ENCODE results near the gene YEATS2.
A peak's percentile ranks its signal among the peaks of the same experiment; 100 is the strongest.

YEATS2 gene

DNA sequence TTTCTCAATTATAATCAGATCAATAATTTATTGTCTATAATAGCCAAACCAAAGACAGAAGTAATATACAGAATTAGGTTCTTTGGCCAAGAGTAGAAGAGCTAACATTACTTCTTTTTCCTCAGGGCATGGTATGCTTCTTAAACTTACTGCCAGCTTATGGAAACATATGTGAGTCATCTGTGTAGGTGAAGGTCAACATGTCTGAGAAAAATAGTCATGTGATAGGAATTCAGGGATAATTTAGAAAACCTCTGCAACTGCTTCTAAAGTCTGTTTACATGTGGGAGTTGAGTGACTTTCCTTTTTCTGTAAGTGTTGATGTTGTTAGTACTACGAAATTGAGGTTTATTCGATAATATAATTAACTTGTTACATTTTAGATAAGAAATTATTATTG, 147.0 kb downstream of the YEATS2 start:
- peak; percentile 12 for DNase-seq

DNA sequence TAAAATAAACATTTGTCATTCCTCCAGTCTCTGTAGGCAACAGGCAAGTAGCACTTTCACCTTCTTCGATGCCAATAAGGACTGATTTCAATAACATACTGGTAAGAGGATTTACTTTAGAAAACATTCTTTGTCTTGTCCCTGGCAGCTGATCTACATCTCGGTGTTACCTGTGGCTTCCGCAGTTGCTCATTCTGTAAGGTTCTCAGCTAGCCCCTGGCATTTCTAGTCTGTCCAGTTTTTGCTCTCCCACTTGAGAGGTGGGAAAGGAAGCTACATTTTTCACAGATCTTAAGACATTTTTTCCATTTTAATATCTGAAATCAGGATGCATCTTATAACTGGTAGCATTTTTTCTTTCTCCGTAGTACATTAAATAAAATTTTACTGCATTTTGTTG, 147.5 kb downstream of the YEATS2 start:
- DNase-seq: no peak

DNA sequence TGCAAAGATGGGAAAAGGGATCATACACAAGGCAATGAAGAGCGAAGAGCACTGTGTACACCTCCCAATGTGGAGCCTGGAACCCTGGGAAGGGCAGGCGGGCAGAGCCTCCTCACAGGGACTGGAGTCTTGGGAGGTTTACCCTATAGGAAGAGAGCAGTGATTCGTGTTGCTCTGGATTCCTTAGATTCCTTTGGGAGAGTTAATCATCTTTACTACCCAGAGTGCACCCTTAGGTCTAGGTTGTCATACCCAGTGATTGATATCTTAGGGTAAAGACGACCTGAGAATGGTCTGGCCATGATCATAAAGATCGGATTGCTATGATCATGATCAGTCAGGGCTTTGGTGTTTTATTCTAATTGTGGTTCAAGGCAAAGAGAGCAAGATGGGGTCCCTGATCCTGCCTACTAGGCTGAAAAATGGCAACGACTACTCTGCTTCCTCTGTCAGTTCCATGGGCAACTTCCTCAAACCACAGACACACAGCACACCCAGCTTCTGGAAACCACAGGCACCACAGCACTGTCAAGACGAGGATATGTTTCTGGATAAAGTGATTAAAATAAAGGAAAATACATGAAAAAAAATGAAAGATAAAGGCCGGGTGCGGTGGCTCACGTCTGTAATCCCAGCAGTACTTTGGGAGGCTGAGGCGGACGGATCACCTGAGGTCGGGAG, 148.2 kb downstream of the YEATS2 start:
- no peak for DNase-seq

DNA sequence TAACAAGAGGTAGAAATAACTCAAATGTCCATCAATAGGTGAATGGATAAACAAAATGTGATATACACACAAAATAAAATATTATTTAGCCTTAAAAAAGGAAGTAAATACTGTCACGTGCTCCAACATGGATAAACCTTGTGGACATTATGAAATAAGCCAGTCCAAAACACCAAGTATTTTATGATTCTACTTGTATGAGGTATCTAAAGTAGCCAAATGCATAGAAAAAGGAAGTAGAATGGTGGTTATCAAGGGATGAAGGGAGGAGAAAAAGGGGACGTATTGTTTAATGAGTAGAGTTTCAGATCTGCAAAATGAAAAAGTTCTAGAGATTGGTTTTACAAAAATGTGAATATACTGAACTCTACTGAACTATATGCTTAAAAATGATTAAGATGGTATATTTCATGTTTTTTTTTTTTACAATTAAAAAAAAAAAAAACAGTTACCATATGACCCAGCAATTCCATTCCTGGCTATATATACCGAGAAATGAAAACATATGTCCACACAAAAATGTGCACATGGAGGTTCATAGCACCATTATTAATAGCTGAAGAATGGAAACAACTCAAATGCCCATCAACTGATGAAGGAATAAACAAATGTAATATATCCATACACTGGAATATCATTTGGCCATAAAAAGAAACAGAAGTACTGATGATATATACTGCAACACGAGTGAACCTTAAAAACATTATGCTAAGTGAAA, 156.9 kb downstream of the YEATS2 start:
- DNase-seq: no peak

DNA sequence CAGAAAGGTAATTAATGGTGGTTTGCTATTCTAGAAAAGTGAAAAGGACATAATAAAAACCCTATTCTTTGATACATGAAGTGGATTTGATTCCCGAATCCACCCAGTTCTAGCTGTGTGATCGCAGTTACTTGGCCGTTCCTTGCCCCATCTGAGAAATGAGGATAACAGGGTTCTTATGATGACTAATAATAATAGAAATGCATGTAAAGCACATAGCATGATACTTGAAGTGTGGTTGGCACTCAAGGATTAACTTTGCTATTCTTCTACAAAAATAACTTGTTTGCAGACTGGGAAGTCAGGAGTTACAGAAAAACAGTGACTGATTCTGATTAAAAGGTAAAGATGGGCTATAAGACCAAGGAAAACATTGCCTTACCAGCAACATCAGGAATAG, 160.3 kb downstream of the YEATS2 start:
- no peak for DNase-seq
